ENCODE results near the gene NLN.

Gene NLN

DNA sequence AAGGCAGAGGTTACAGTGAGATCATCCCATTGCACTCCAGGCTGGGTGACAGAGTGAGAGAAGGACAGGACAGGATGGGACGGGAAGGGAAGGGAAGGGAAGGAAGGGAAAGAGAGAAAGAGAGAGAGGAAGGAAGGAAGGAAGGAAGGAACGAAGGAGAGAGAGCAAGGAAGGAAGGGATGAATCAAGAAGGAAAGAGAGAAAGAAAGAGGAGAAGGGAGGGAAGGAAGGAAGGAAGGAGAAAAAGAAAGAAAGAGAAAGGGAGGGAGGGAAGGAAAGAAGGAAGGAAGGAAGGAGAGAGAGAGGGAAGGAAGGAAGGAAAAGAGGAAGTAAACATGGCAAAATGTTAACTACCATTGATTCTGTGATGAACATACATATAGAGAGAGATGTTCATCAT lies 28.9 kb upstream of the NLN start:
- TF ChIP-seq, protein P1, sequence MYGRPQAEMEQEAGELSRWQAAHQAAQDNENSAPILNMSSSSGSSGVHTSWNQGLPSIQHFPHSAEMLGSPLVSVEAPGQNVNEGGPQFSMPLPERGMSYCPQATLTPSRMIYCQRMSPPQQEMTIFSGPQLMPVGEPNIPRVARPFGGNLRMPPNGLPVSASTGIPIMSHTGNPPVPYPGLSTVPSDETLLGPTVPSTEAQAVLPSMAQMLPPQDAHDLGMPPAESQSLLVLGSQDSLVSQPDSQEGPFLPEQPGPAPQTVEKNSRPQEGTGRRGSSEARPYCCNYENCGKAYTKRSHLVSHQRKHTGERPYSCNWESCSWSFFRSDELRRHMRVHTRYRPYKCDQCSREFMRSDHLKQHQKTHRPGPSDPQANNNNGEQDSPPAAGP (tag by site-specific recombination; IDR thresholded peaks at IDR 0.05): no peak
- TF ChIP-seq ZNF366 (tag by site-specific recombination; conservative IDR thresholded peaks at IDR 0.05) (peak; percentile 98), PRDM1 (tag by site-specific recombination; IDR thresholded peaks at IDR 0.05) (0 out of 2 replicates have a peak, but pooled peaks have one; percentile 60)
- Histone ChIP-seq H3K9me3 (ENCODE audit: control insufficient read depth, insufficient read depth, low read depth, low read length) (no peaks in the 10 kb centered on the region), H3K36me3 (ENCODE audit: control insufficient read depth in 2 of 2, insufficient read depth in 1 of 2, low read length in 2 of 2) (peaks cover 12 to 50% of the 10 kb centered on the region in 2 experiments), H3K4me3 (ENCODE audit: low read depth, low read length) (no peak overlapping the region), H3K27ac (ENCODE audit: extremely low read depth, low read depth, low read length) (no peak overlapping the region), H3K4me1 (ENCODE audit: control insufficient read depth, insufficient read depth, low read length) (no peaks in the 10 kb centered on the region)
- ChIA-PET CTCF (no interaction called here), POLR2A (no interaction called here)

- peaks cover 14 to 67% of the 10 kb centered on the region in 2 experiments for H3K36me3 ChIP-seq (ENCODE audit: control insufficient read depth in 2 of 2, insufficient read depth in 1 of 2, low read length in 2 of 2)
- H3K9me3 ChIP-seq (ENCODE audit: control insufficient read depth, insufficient read depth, low read depth, low read length): no peaks in the 10 kb centered on the region
- no peak overlapping the region for H3K27ac ChIP-seq (ENCODE audit: extremely low read depth, low read depth, low read length)
- CTCF ChIA-PET: interaction anchor here (1.0 kb wide), 1 partner anchor 31 kb away, joined by 3 read pairs; no protein-coding TSS in a partner anchor
- POLR2A ChIA-PET: no interaction called here
- TF ChIP-seq ZNF146 (tag by site-specific recombination; IDR thresholded peaks at IDR 0.05) (no peak), ZNF544 (tag by site-specific recombination; IDR thresholded peaks at IDR 0.05) (no peak), ZNF621 (tag by site-specific recombination; IDR thresholded peaks at IDR 0.05) (no peak), KLF9 (tag by site-specific recombination; IDR thresholded peaks at IDR 0.05; ENCODE audit: low read depth) (no peak), SP2 (tag by site-specific recombination; IDR thresholded peaks at IDR 0.05) (no peak), ZNF266 (tag by site-specific recombination; IDR thresholded peaks at IDR 0.05; ENCODE audit: low read depth) (no peak), ZBTB17 (tag by site-specific recombination; IDR thresholded peaks at IDR 0.05) (no peak), ZNF600 (tag by site-specific recombination; IDR thresholded peaks at IDR 0.05) (no peak), YY2 (tag by site-specific recombination; IDR thresholded peaks at IDR 0.05) (no peak), ZSCAN5A (tag by site-specific recombination; IDR thresholded peaks at IDR 0.05) (no peak), ZBTB10 (tag by site-specific recombination; IDR thresholded peaks at IDR 0.05) (no peak), ZNF610 (tag by site-specific recombination; IDR thresholded peaks at IDR 0.05; ENCODE audit: borderline replicate concordance) (no peak), PRDM4 (tag by site-specific recombination; IDR thresholded peaks at IDR 0.05) (no peak), AEBP2 (tag by site-specific recombination; IDR thresholded peaks at IDR 0.05; ENCODE audit: borderline replicate concordance) (no peak), ZNF791 (tag by site-specific recombination; IDR thresholded peaks at IDR 0.05) (no peak), ZNF202 (tag by site-specific recombination; IDR thresholded peaks at IDR 0.05; ENCODE audit: borderline replicate concordance) (no peak), ZNF174 (tag by site-specific recombination; IDR thresholded peaks at IDR 0.05) (no peak), HOXC10 (CRISPR knock-in tag; IDR thresholded peaks at IDR 0.05) (no peak)
- no peak overlapping the region for H3K4me3 ChIP-seq (ENCODE audit: low read depth, low read length)
- no peaks in the 10 kb centered on the region for H3K4me1 ChIP-seq (ENCODE audit: control insufficient read depth, insufficient read depth, low read length)
These were observed 26.7 kb upstream of the NLN start for GRCh38 chr5:65695162-65695755.
